Measurements from ENCODE around the gene NLRP7. TPM values are rescaled to one million over a fixed set of nuclear protein-coding genes. Genes with fewer than 3 reads are reported as not detected.

Gene NLRP7
- total and polyA plus RNA-seq, 2 donors (not counting 3 experiments of a cell fraction or from before 2014, with no cell fraction given), result not detected

- POLR2A ChIA-PET, result no interaction called here
- BruUV-seq (replicated peaks), result no TSS peak
- dilution Hi-C loops (cut with MboI; ENCODE audit: extremely low pct_ligation_motif_present, low sequenced_read_pairs) (no loop called here), intact Hi-C loops (cut with micrococcal nuclease) (no loop called here)
- Histone ChIP-seq H3K9me1 (replicated peaks; ENCODE audit: control insufficient read depth, extremely low read depth, insufficient read depth, low read length) (no peaks in the 10 kb centered on the region), H3K36me3 (ENCODE audit: control insufficient read depth in 2 of 2, extremely low read depth in 1 of 2, insufficient read depth in 2 of 2, low read length in 2 of 2) (no peaks in the 10 kb centered on the region), H3K4me1 (ENCODE audit: control insufficient read depth, extremely low read depth, insufficient read depth, low read length) (no peaks in the 10 kb centered on the region), H3K27me3 (ENCODE audit: control insufficient read depth in 2 of 2, insufficient read depth in 2 of 2, low read length in 2 of 2) (no peaks in the 10 kb centered on the region), H4K20me1 (replicated peaks; ENCODE audit: control insufficient read depth, extremely low read depth, insufficient read depth, low read length) (no peaks in the 10 kb centered on the region), H3K9me3 (replicated peaks; ENCODE audit: control insufficient read depth, insufficient read depth, low read length) (no peaks in the 10 kb centered on the region), H3K79me2 (ENCODE audit: control insufficient read depth, insufficient read depth, low read length) (no peaks in the 10 kb centered on the region), H3K4me2 (ENCODE audit: insufficient read depth, low read length) (no peak within 1 kb of the TSS), H3K9ac (replicated peaks; ENCODE audit: extremely low read depth, insufficient read depth, low read length) (no peak within 1 kb of the TSS), H2AFZ (ENCODE audit: low read depth, low read length) (no peak within 1 kb of the TSS), H3K27ac (ENCODE audit: insufficient read depth, low read depth, low read length) (no peak within 1 kb of the TSS), H3K4me3 (replicated peaks in 1 of 3; ENCODE audit: insufficient read depth in 1 of 3, low read depth in 1 of 3, low read length in 3 of 3) (no peak within 1 kb of the TSS)
- FAIRE-seq (no peak), DNase-seq (ENCODE audit: low read depth, low spot score) (no peak)
- TF ChIP-seq POLR2A (IDR thresholded peaks at IDR 0.05; ENCODE audit: low read depth, low read length), result no peak
- TF ChIP-seq, protein P1, sequence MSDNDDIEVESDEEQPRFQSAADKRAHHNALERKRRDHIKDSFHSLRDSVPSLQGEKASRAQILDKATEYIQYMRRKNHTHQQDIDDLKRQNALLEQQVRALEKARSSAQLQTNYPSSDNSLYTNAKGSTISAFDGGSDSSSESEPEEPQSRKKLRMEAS (IDR thresholded peaks at IDR 0.05; ENCODE audit: insufficient read depth, insufficient read length), result no peak
- no peak for TF ChIP-seq EZH2 (IDR thresholded peaks at IDR 0.05; ENCODE audit: borderline replicate concordance, low read depth, low read length, severe bottlenecking)
- TF ChIP-seq FOS (IDR thresholded peaks at IDR 0.05; ENCODE audit: borderline replicate concordance, insufficient read depth, low read length), result no peak
- no peak for TF ChIP-seq GATA2 (IDR thresholded peaks at IDR 0.05; ENCODE audit: insufficient read depth, insufficient read length, low read depth, low read length)
- CTCF ChIA-PET, result no interaction called here
Observed at GRCh38 chr19:54873990-54874389, 73.3 kb downstream of the NLRP7 start, which contains the start of gene FCAR. FCAR (plus strand) TSS chr19:54874235; CDS start chr19:54874290, 55 bp downstream.

Small RNAs within 50 kb of the gene (small RNA-seq; reads per million reads assigned to genes)
- not detected for gene AC011476.8 (ENCODE audit: insufficient read depth, insufficient read length, low read depth, low replicate concordance)

Other genes with a start within 250 kb of the NLRP7 start
- gene KIR3DL3, start 223.1 kb downstream of the NLRP7 start, total RNA-seq, result not detected in 2 replicates
- not detected in 2 replicates for gene KIR3DL3, start 223.1 kb downstream of the NLRP7 start, polyA plus RNA-seq
- gene KIR2DL3, start 209.0 kb downstream of the NLRP7 start, total RNA-seq, result not detected in 2 replicates
- not detected in 2 replicates for gene KIR2DL3, start 209.0 kb downstream of the NLRP7 start, polyA plus RNA-seq
- not detected in 2 replicates for gene KIR2DL1, start 177.7 kb downstream of the NLRP7 start, total RNA-seq
- gene KIR2DL1, start 177.7 kb downstream of the NLRP7 start, polyA plus RNA-seq, result not detected in 2 replicates
- gene KIR2DL4, start 143.9 kb downstream of the NLRP7 start, total RNA-seq, result not detected in 2 replicates
- gene KIR2DL4, start 143.9 kb downstream of the NLRP7 start, polyA plus RNA-seq, result not detected in 2 replicates
- not detected in 2 replicates for gene KIR3DL1, start 131.1 kb downstream of the NLRP7 start, total RNA-seq
- not detected in 2 replicates for gene KIR3DL1, start 131.1 kb downstream of the NLRP7 start, polyA plus RNA-seq
- gene KIR2DS4, start 114.9 kb downstream of the NLRP7 start, total RNA-seq, result not detected in 2 replicates
- gene KIR2DS4, start 114.9 kb downstream of the NLRP7 start, polyA plus RNA-seq, result not detected in 2 replicates
- not detected in 2 replicates for gene KIR3DL2, start 97.1 kb downstream of the NLRP7 start, total RNA-seq
- gene KIR3DL2, start 97.1 kb downstream of the NLRP7 start, polyA plus RNA-seq, result not detected in 2 replicates
- not detected in 2 replicates for gene FCAR, start 73.3 kb downstream of the NLRP7 start, total RNA-seq
- not detected in 2 replicates for gene FCAR, start 73.3 kb downstream of the NLRP7 start, polyA plus RNA-seq
- gene NCR1, start 41.4 kb downstream of the NLRP7 start, total RNA-seq, result 0.44 TPM in 1 of 2 replicates, not detected in the other
- 0.22 and 0.76 TPM in 2 replicates for gene NCR1, start 41.4 kb downstream of the NLRP7 start, polyA plus RNA-seq
- 7.2 and 12.6 TPM in 2 replicates for gene NLRP2, start 18.8 kb upstream of the NLRP7 start, total RNA-seq
- gene NLRP2, start 18.8 kb upstream of the NLRP7 start, polyA plus RNA-seq, result 4.3 and 5.9 TPM in 2 replicates
- gene GP6, start 90.7 kb upstream of the NLRP7 start, total RNA-seq, result 0.27 and 0.28 TPM in 2 replicates
- gene GP6, start 90.7 kb upstream of the NLRP7 start, polyA plus RNA-seq, result 0.11 and 0.21 TPM in 2 replicates
- 14.0 and 19.6 TPM in 2 replicates for gene RDH13, start 115.6 kb upstream of the NLRP7 start, total RNA-seq
- gene RDH13, start 115.6 kb upstream of the NLRP7 start, polyA plus RNA-seq, result 8.7 and 9.5 TPM in 2 replicates
- gene EPS8L1, start 128.3 kb upstream of the NLRP7 start, total RNA-seq, result 18.1 and 28.9 TPM in 2 replicates
- 13.8 and 15.9 TPM in 2 replicates for gene EPS8L1, start 128.3 kb upstream of the NLRP7 start, polyA plus RNA-seq
- 137 and 149 TPM in 2 replicates for gene PPP1R12C, start 170.1 kb upstream of the NLRP7 start, total RNA-seq
- gene PPP1R12C, start 170.1 kb upstream of the NLRP7 start, polyA plus RNA-seq, result 69.5 and 86.4 TPM in 2 replicates
- 0.51 and 0.92 TPM in 2 replicates for gene TNNT1, start 201.7 kb upstream of the NLRP7 start, total RNA-seq
- gene TNNT1, start 201.7 kb upstream of the NLRP7 start, polyA plus RNA-seq, result 0.18 and 0.22 TPM in 2 replicates
- gene TNNI3, start 210.2 kb upstream of the NLRP7 start, total RNA-seq, result not detected in 2 replicates
- gene TNNI3, start 210.2 kb upstream of the NLRP7 start, polyA plus RNA-seq, result not detected in 2 replicates
- gene DNAAF3, start 219.1 kb upstream of the NLRP7 start, total RNA-seq, result 0.62 TPM in 1 of 2 replicates, not detected in the other
- 0.56 and 0.75 TPM in 2 replicates for gene DNAAF3, start 219.1 kb upstream of the NLRP7 start, polyA plus RNA-seq
- 0.42 TPM in 1 of 2 replicates, not detected in the other for gene SYT5, start 232.8 kb upstream of the NLRP7 start, total RNA-seq
- gene SYT5, start 232.8 kb upstream of the NLRP7 start, polyA plus RNA-seq, result not detected in 2 replicates